Measurements from ENCODE around the gene IL31RA.

IL31RA gene

GRCh38 chr5:55899344-55899743 is 48.2 kb downstream of the IL31RA start:
- TF ChIP-seq FOXP2 (optimal IDR thresholded peaks at IDR 0.05; ENCODE audit: borderline replicate concordance, extremely low read depth, extremely low read length, insufficient read depth) = no peak
- TF ChIP-seq REST (IDR thresholded peaks at IDR 0.05; ENCODE audit: insufficient read depth in 1 of 2, low read depth in 2 of 2, low read length in 2 of 2) = no peak
- no peak for TF ChIP-seq SIN3A (IDR thresholded peaks at IDR 0.05; ENCODE audit: borderline replicate concordance, insufficient read depth, low read length)

- TF ChIP-seq FOXP2 (optimal IDR thresholded peaks at IDR 0.05; ENCODE audit: borderline replicate concordance, extremely low read depth, extremely low read length, insufficient read depth) = no peak
Measured at GRCh38 chr5:55900068-55900467, 48.9 kb downstream of the IL31RA start.

- TF ChIP-seq TAF1 (IDR thresholded peaks at IDR 0.05; ENCODE audit: borderline replicate concordance, insufficient read depth, low read length) = no peak
- TF ChIP-seq FOXP2 (optimal IDR thresholded peaks at IDR 0.05; ENCODE audit: borderline replicate concordance, extremely low read depth, extremely low read length, insufficient read depth) = no peak
- no peak for TF ChIP-seq REST (IDR thresholded peaks at IDR 0.05; ENCODE audit: insufficient read depth in 1 of 2, low read depth in 2 of 2, low read length in 2 of 2)
- TF ChIP-seq SIN3A (IDR thresholded peaks at IDR 0.05; ENCODE audit: borderline replicate concordance, insufficient read depth, low read length) = no peak
- no peak for TF ChIP-seq POLR2AphosphoS5 (IDR thresholded peaks at IDR 0.05; ENCODE audit: low read depth, low read length)
Measured at GRCh38 chr5:55900776-55901175, 49.6 kb downstream of the IL31RA start.

GRCh38 chr5:55902696-55903095 is 51.5 kb downstream of the IL31RA start:
- no peak for TF ChIP-seq POLR2AphosphoS5 (IDR thresholded peaks at IDR 0.05; ENCODE audit: low read depth, low read length)
- no peak for TF ChIP-seq SIN3A (IDR thresholded peaks at IDR 0.05; ENCODE audit: borderline replicate concordance, insufficient read depth, low read length)
- TF ChIP-seq REST (IDR thresholded peaks at IDR 0.05; ENCODE audit: insufficient read depth in 1 of 2, low read depth in 2 of 2, low read length in 2 of 2) = no peak
- no peak for TF ChIP-seq FOXP2 (optimal IDR thresholded peaks at IDR 0.05; ENCODE audit: borderline replicate concordance, extremely low read depth, extremely low read length, insufficient read depth)
- no peak for TF ChIP-seq TAF1 (IDR thresholded peaks at IDR 0.05; ENCODE audit: borderline replicate concordance, insufficient read depth, low read length)

- TF ChIP-seq TAF1 (IDR thresholded peaks at IDR 0.05; ENCODE audit: borderline replicate concordance, insufficient read depth, low read length) = no peak
- no peak for TF ChIP-seq FOXP2 (optimal IDR thresholded peaks at IDR 0.05; ENCODE audit: borderline replicate concordance, extremely low read depth, extremely low read length, insufficient read depth)
- no peak for TF ChIP-seq REST (IDR thresholded peaks at IDR 0.05; ENCODE audit: insufficient read depth in 1 of 2, low read depth in 2 of 2, low read length in 2 of 2)
- TF ChIP-seq POLR2AphosphoS5 (IDR thresholded peaks at IDR 0.05; ENCODE audit: low read depth, low read length) = no peak
- no peak for TF ChIP-seq SIN3A (IDR thresholded peaks at IDR 0.05; ENCODE audit: borderline replicate concordance, insufficient read depth, low read length)
Measured at GRCh38 chr5:55903121-55903701, 52.1 kb downstream of the IL31RA start.

Data from PFSK-1 (cell line).